ENCODE data around the gene VPS11. TPM values are rescaled to one million over a fixed set of nuclear protein-coding genes. Genes with fewer than 3 reads are reported as not detected.
A peak's percentile ranks its signal among the peaks of the same experiment; 100 is the strongest.

Gene VPS11
- total and polyA plus RNA-seq, 7 donors, result 13.4 to 37.0 (median 27.4) TPM

DNA sequence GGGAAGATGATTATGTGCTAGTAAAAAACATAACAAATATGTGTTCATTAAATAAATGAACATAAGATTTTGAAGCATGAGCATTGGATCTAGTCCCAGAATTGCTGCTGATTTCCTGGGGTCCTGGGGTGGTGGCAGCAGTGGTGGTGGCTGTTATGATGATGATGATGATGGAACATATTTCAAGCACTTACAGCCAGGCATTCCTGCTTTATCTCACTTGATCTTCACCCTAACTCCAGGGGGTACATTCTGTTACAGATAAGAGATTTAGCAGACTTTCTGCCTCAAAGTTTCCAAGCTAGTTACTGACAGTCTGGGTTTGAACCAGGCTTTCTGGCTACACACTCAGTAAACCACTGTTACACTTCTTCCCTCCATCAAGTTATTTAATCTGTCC is 43.9 kb upstream of the VPS11 start:
- H3K36me3 ChIP-seq, result peaks cover 14 to 69% (median 24%) of the 10 kb centered on the region in 4 donors
- no peaks in the 10 kb centered on the region for H3K9me3 ChIP-seq
- H3K27ac ChIP-seq, result no peak overlapping the region
- no peaks in the 10 kb centered on the region for H3K27me3 ChIP-seq
- peaks cover 0 to 28% (median 25%) of the 10 kb centered on the region in 4 donors for H3K4me1 ChIP-seq
- TF ChIP-seq, protein P1, sequence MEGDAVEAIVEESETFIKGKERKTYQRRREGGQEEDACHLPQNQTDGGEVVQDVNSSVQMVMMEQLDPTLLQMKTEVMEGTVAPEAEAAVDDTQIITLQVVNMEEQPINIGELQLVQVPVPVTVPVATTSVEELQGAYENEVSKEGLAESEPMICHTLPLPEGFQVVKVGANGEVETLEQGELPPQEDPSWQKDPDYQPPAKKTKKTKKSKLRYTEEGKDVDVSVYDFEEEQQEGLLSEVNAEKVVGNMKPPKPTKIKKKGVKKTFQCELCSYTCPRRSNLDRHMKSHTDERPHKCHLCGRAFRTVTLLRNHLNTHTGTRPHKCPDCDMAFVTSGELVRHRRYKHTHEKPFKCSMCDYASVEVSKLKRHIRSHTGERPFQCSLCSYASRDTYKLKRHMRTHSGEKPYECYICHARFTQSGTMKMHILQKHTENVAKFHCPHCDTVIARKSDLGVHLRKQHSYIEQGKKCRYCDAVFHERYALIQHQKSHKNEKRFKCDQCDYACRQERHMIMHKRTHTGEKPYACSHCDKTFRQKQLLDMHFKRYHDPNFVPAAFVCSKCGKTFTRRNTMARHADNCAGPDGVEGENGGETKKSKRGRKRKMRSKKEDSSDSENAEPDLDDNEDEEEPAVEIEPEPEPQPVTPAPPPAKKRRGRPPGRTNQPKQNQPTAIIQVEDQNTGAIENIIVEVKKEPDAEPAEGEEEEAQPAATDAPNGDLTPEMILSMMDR (IDR thresholded peaks at IDR 0.05), result no peak
- TF ChIP-seq POLR2AphosphoS5 (IDR thresholded peaks at IDR 0.05) (no peak), POLR2A (IDR thresholded peaks at IDR 0.05) (no peak), EP300 (IDR thresholded peaks at IDR 0.05) (no peak)
- H3K4me3 ChIP-seq, result no peak overlapping the region
- intact Hi-C loops (cut with DNase I), result no loop called here
- DNase-seq, result no peak

DNA sequence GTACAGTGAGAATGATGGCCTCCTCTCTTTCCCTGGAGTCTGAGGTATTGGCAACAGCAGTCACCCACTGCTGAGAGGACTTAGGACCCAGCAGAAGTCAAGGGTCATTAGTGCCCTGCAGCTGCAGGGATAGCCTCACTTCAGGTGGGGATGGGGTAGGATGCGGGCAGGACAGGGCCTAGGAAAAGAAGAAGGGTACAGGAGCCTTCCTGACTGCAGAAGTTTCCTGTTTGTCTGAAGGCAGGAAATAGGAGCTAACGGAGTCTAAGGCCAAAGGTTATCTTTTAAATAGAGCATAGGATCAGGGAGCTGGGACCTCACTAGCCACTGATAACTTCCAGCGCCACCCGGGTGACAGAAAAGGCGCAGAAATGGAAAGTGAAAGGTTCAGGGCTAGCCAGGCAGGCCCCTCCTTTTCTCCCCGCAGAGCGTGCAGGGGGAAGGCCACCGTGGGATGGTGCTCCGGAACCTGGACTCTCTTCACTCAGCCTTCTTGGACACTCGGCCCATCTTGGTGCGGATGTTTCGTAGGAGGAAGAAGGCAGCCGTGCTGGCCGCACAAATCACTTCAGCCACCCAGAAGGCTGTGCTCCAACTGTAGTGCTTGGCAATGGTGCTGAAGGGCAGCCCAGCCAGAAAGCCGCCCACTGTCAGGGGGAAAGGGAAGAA is 43.1 kb upstream of the VPS11 start:
- H3K9me3 ChIP-seq, result no peaks in the 10 kb centered on the region
- 73 to 77% methylated on average over 15 of the region's 15 CpGs for WGBS, 2 donors
- TF ChIP-seq, protein P1 (IDR thresholded peaks at IDR 0.05), result no peak
- no peak for TF ChIP-seq EP300 (IDR thresholded peaks at IDR 0.05)
- no peak for TF ChIP-seq POLR2A (IDR thresholded peaks at IDR 0.05)
- TF ChIP-seq POLR2AphosphoS5 (IDR thresholded peaks at IDR 0.05), result no peak
- H3K4me1 ChIP-seq, result peaks cover 0 to 28% (median 26%) of the 10 kb centered on the region in 4 donors
- H3K27ac ChIP-seq, result peak overlapping the region in 1 of 4 donors; percentile 15
- no peaks in the 10 kb centered on the region for H3K27me3 ChIP-seq
- DNase-seq, result peak; percentile 57
- intact Hi-C loops (cut with DNase I), result no loop called here
- H3K4me3 ChIP-seq, result no peak overlapping the region
- H3K36me3 ChIP-seq, result peaks cover 14 to 69% (median 24%) of the 10 kb centered on the region in 4 donors

DNA sequence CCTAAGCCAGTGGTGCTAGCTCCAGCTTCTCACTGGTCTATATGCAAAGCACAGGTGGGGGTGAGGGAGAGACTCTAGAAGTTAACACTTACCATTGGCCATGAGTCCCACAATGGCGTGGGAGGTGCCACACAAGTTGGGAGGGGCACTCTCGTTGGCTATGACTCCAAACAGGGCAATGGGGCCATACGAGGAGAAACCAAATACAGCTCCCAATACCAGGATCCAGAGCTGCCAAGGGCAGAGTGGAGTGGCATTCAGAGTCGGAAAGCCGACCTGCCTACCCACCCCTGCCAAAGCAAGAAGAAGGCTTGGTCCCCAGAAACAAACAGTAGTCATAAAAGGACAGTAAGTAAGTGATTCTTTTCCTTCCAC is 42.5 kb upstream of the VPS11 start:
- intact Hi-C loops (cut with DNase I), result no loop called here
- H3K27ac ChIP-seq, result peak overlapping the region in 1 of 4 donors; percentile 15
- DNase-seq, result peak; percentile 53
- WGBS, 2 donors, result 65 to 79% methylated on average over 5 of the region's 5 CpGs
- no peaks in the 10 kb centered on the region for H3K9me3 ChIP-seq
- H3K27me3 ChIP-seq, result no peaks in the 10 kb centered on the region
- TF ChIP-seq POLR2AphosphoS5 (IDR thresholded peaks at IDR 0.05) (no peak), POLR2A (IDR thresholded peaks at IDR 0.05) (no peak), EP300 (IDR thresholded peaks at IDR 0.05) (no peak)
- TF ChIP-seq, protein P1 (IDR thresholded peaks at IDR 0.05), result no peak
- H3K36me3 ChIP-seq, result peaks cover 14 to 67% (median 24%) of the 10 kb centered on the region in 4 donors
- H3K4me3 ChIP-seq, result no peak overlapping the region
- H3K4me1 ChIP-seq, result peaks cover 0 to 28% (median 26%) of the 10 kb centered on the region in 4 donors

DNA sequence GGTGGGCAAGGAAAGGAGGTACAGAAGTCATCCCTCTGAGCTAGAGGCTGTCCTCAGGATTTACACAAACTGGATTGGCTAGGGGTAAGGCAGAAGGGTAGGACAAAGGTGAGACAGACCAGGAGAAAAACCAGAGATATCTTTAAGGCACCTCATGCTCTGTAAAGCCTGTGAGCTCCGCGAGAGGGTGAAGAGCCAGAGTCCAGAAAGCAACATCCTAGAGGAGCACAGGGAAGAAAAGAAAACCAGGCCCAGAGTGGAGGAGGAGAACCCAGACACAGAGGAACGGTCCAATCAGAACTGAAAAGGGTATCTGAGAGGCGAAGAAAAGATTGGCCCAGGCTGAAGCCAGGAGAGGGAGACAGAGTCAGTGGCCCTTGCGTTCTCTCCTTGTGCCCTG is 42.1 kb upstream of the VPS11 start:
- Histone ChIP-seq H3K4me1 (peaks cover 0 to 28% (median 23%) of the 10 kb centered on the region in 4 donors), H3K9me3 (no peaks in the 10 kb centered on the region), H3K27me3 (no peaks in the 10 kb centered on the region), H3K36me3 (peaks cover 14 to 62% (median 24%) of the 10 kb centered on the region in 4 donors), H3K4me3 (no peak overlapping the region), H3K27ac (no peak overlapping the region)
- DNase-seq, result peak; percentile 18
- TF ChIP-seq, protein P1 (IDR thresholded peaks at IDR 0.05), result no peak
- TF ChIP-seq POLR2A (IDR thresholded peaks at IDR 0.05), result no peak
- no peak for TF ChIP-seq EP300 (IDR thresholded peaks at IDR 0.05)
- no peak for TF ChIP-seq POLR2AphosphoS5 (IDR thresholded peaks at IDR 0.05)
- intact Hi-C loops (cut with DNase I), result no loop called here
- 88 to 95% methylated on average over 5 of the region's 5 CpGs for WGBS, 2 donors
